Prostate gland (tissue), 2 donors: ENCODE measurements around the gene ANGPT4. TPM values are rescaled to one million over a fixed set of nuclear protein-coding genes. Genes with fewer than 3 reads are reported as not detected.

ENCODE experiments used
- DNase-seq: peaks from one replicate; pipeline ENCODE4 v3.0.0-alpha.2; 2019; ENCODE audit warnings: low spot score
- H3K27ac ChIP-seq, 2 donors: fragments of 200-600 bp; sonication (generic); 2 replicates each; pipeline ENCODE4 v1.5.1; 2017 to 2019
- H3K27me3 ChIP-seq: fragments of 200-600 bp; sonication (generic); replicated peaks from 2 replicates; pipeline ENCODE4 v1.5.1; 2019; ENCODE audit not compliant: insufficient read depth
- H3K36me3 ChIP-seq, 2 donors: fragments of 200-600 bp; sonication (generic); 1 replicate in 1 of 2; 2 replicates in 1 of 2; pipeline versions ENCODE4 v1.5.1 to v1.8.1; 2017 to 2019
- H3K4me1 ChIP-seq: fragments of 200-600 bp; sonication (generic); replicated peaks from 2 replicates; pipeline ENCODE4 v1.5.1; 2019
- H3K4me3 ChIP-seq, 2 donors: fragments of 200-600 bp; sonication (generic); 2 replicates each; pipeline ENCODE4 v1.5.1; 2017 to 2019
- H3K9me3 ChIP-seq: fragments of 200-600 bp; sonication (generic); 2 replicates; pipeline ENCODE4 v1.5.1; 2017
- POLR2A ChIP-seq: fragments of 450-650 bp; IDR thresholded peaks from one replicate; pipeline ENCODE4 v1.6.1; 2016; ENCODE audit warnings: antibody characterized with exemption, mild to moderate bottlenecking
- POLR2AphosphoS5 ChIP-seq: sonication (generic); formaldehyde crosslinking; IDR thresholded peaks from one replicate; pipeline ENCODE4 v1.6.1; 2017; ENCODE audit warnings: antibody characterized with exemption
- WGBS: methylation state at CpG from one replicate; pipeline ENCODE4 v1.1.5; 2018; 5-methylcytosine and 5-hydroxymethylcytosine counted together
- intact Hi-C: fragments of 100-400 bp; cut with DNase I; formaldehyde crosslinking; loops from one replicate; pipeline ENCODE4 v1.14.2; 2022
- total RNA-seq, 2 donors: library from RNA; depleted of rRNA; stranded (reverse); fragments of >200 nt; gene quantifications; one replicate each; pipeline ENCODE4 v1.1.0, GENCODE V29; 2016
- TF ChIP-seq, protein P1 (sequence below), 4 experiments: fragments of 200-600 bp in 2 of 4; fragments of 450-650 bp in 2 of 4; sonication (generic) in 2 of 4; IDR thresholded peaks; 1 replicate in 3 of 4; 2 replicates in 1 of 4; pipeline ENCODE4 v1.5.1; 2016 to 2019; ENCODE audit warnings: antibody characterized with exemption in 4 of 4, mild to moderate bottlenecking in 2 of 4, moderate library complexity in 2 of 4

Gene ANGPT4
- total RNA-seq, 2 donors from 2014 or later, result 0.27 to 1.2 TPM

DNA sequence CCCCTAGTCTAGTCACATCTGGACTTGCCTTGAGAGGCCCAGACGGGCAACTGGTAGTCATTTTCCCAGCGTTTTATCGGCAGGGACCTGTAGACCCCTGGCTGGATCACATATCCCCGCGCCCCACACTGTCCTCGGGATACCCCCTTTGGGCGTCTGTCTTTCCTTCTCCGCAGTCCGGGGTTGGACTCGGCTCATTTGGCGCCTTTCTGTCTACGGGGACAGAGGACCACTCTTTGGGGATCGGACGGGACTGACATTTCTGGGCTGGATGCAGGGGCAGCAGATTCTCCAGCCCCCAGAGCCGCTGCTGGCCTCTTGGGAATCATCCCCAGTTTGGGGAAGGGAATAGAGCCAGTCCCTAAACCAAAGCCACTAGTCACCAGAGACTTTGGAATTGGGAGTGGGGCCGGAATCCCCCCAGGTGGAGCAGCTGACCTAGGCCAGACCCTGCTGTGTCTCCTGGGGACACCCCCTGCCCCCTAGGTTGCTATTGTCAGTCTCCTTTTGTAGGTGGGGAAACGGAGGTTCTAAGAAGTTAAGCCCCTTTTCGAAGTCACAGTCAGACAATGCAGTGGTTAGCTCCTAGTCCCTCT is 81.9 kb downstream of the ANGPT4 start:
- DNase-seq, result no peak
- Histone ChIP-seq H3K27me3 (no peaks in the 10 kb centered on the region), H3K27ac (peak overlapping the region; percentile 69 to 75), H3K4me1 (peaks cover 8% of the 10 kb centered on the region), H3K4me3 (peak overlapping the region; percentile 75 to 80), H3K36me3 (no peaks in the 10 kb centered on the region), H3K9me3 (no peaks in the 10 kb centered on the region)
- 8% methylated on average over 18 of the region's 18 CpGs for WGBS
- no peak for TF ChIP-seq POLR2AphosphoS5
- intact Hi-C loops, result no loop called here

DNA sequence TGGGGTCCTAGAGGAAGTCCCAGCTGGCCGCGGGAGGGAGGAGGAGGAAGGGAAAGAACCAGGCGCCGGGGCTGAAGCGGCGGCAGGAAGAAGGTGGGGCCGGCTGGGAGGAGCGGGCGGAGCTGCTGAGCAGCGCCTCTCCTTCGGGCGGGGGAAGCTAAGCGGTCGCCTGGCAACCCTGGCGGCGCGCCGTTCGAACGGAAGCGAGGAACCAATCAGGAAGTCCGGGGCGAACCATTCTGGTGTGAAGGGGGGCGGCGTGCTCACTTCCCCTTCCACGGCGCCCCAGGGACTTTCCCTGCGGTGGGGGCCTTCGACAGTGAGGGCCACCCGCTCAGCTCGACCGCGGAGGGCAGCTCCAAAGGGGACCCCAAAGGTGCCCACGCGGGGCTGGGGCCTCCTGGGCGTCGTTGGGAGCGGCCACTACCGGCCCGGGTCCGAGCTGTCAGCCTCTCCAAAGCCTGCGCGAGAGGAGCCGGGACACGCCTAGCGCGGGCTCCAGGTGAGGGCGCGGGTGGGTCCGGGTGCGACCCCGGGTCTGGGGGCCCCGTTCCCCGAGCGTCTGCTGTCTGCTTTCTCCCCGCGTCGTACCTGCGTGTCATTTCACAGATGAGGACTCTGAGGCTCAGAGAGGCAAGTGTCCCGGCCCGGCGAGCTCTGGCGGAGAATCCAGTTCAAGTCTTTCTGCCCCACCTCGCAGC is 82.5 kb downstream of the ANGPT4 start, which contains the start of gene FAM110A:
Gene FAM110A, plus strand, starts transcription at position 266 of the 701 bp plus-strand sequence. CDS start 11,090 bp downstream, outside the sequence.
- peak; percentile 97 for DNase-seq
- peak within 1 kb of the TSS; percentile 75 to 80 for H3K4me3 ChIP-seq
- WGBS, result under 1% methylated on average over 45 of the region's 64 CpGs
- no peaks in the 10 kb centered on the region for H3K9me3 ChIP-seq
- peak within 1 kb of the TSS; percentile 69 to 75 for H3K27ac ChIP-seq
- H3K27me3 ChIP-seq, result no peaks in the 10 kb centered on the region
- TF ChIP-seq, protein P1, sequence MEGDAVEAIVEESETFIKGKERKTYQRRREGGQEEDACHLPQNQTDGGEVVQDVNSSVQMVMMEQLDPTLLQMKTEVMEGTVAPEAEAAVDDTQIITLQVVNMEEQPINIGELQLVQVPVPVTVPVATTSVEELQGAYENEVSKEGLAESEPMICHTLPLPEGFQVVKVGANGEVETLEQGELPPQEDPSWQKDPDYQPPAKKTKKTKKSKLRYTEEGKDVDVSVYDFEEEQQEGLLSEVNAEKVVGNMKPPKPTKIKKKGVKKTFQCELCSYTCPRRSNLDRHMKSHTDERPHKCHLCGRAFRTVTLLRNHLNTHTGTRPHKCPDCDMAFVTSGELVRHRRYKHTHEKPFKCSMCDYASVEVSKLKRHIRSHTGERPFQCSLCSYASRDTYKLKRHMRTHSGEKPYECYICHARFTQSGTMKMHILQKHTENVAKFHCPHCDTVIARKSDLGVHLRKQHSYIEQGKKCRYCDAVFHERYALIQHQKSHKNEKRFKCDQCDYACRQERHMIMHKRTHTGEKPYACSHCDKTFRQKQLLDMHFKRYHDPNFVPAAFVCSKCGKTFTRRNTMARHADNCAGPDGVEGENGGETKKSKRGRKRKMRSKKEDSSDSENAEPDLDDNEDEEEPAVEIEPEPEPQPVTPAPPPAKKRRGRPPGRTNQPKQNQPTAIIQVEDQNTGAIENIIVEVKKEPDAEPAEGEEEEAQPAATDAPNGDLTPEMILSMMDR (IDR thresholded peaks at IDR 0.05), result peak in 1 of 4 experiments; percentile 11
- TF ChIP-seq POLR2A (peak; percentile 46), POLR2AphosphoS5 (peak; percentile 91)
- H3K36me3 ChIP-seq, result no peaks in the 10 kb centered on the region
- H3K4me1 ChIP-seq, result peaks cover 8% of the 10 kb centered on the region
- intact Hi-C loops, result no loop called here

DNA sequence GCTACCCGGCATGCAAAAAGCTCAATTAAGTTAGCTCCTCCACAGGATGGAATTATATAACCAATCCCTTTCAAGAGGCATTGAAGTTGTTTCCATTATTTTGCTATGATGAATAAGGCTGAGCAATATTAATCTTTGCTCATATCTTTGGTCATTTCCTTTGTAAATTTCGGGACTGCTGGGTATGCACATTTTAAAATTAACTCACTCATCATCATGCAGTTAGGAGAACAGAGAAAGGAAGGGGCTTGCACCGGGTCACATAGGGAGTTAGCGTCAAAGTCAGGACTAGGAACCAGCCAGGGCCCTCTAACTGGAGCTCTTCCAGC is 83.0 kb downstream of the ANGPT4 start:
- H3K27me3 ChIP-seq, result no peaks in the 10 kb centered on the region
- TF ChIP-seq POLR2A, result no peak
- TF ChIP-seq, protein P1 (IDR thresholded peaks at IDR 0.05), result no peak
- no peak for TF ChIP-seq POLR2AphosphoS5
- intact Hi-C loops, result no loop called here
- H3K4me3 ChIP-seq, result peak overlapping the region; percentile 75 to 80
- peak overlapping the region; percentile 69 to 75 for H3K27ac ChIP-seq
- no peaks in the 10 kb centered on the region for H3K9me3 ChIP-seq
- H3K4me1 ChIP-seq, result peaks cover 8% of the 10 kb centered on the region
- H3K36me3 ChIP-seq, result no peaks in the 10 kb centered on the region
- no peak for DNase-seq
- WGBS, result 2% methylated on average over 4 of the region's 4 CpGs

DNA sequence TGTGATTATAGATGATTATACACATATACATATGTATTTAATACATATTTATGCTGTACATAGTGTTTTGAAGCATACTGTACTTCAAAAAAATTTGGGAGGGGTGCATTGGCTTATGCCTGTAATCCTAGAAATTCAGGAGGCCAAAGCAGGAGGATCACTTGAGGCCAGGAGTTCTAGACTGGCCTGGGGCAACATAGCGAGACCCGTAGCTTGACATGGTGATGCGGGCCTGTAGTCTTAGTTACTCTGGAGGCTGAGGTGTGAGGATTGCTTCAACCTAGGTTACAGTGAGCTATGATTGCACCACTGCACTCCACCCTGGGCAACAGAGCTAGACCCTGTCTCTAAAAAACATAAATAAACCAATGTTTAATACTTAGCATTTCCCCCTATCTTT is 84.2 kb downstream of the ANGPT4 start:
- TF ChIP-seq POLR2AphosphoS5 (no peak), POLR2A (no peak)
- TF ChIP-seq, protein P1 (IDR thresholded peaks at IDR 0.05), result no peak
- intact Hi-C loops, result no loop called here
- WGBS, result 91% methylated on average over 3 of the region's 3 CpGs

DNA sequence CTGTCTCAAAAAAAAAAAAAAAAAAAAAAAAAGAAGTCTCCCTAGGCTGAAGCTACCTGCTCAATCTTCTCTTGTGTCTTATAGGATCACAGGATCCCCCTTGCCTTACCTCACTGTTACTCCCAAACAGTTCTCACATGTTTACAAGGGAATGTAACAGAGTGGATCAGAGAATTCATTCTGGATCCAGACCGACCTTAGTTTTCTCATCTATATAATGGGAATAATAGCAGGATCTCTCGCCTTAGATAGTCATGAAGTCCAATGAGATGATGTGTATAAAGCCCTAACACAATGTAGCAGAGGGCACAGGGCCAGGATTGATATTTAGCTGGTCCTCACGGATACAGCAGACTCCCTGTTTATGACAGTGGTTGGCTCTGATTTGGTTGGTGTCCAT is 84.9 kb downstream of the ANGPT4 start:
- H3K9me3 ChIP-seq, result no peaks in the 10 kb centered on the region
- TF ChIP-seq, protein P1 (IDR thresholded peaks at IDR 0.05), result no peak
- TF ChIP-seq POLR2AphosphoS5, result no peak
- TF ChIP-seq POLR2A, result no peak
- intact Hi-C loops, result no loop called here
- H3K4me3 ChIP-seq, result no peak overlapping the region
- H3K27me3 ChIP-seq, result no peaks in the 10 kb centered on the region
- H3K4me1 ChIP-seq, result peaks cover 8% of the 10 kb centered on the region
- H3K27ac ChIP-seq, result no peak overlapping the region
- 82% methylated on average over 3 of the region's 3 CpGs for WGBS
- H3K36me3 ChIP-seq, result no peaks in the 10 kb centered on the region
- DNase-seq, result no peak

More for the DNA sequence above, 84.2 kb downstream of the ANGPT4 start:
- H3K27ac ChIP-seq, result no peak overlapping the region
- no peak for DNase-seq
- no peak overlapping the region for H3K4me3 ChIP-seq
- H3K36me3 ChIP-seq, result no peaks in the 10 kb centered on the region
- H3K27me3 ChIP-seq, result no peaks in the 10 kb centered on the region
- peaks cover 8% of the 10 kb centered on the region for H3K4me1 ChIP-seq
- no peaks in the 10 kb centered on the region for H3K9me3 ChIP-seq
